ENCODE data around the gene GRAMD2B. TPM values are rescaled to one million over a fixed set of nuclear protein-coding genes. Genes with fewer than 3 reads are reported as not detected.

Gene GRAMD2B
- total and polyA plus RNA-seq, 9 donors, result 19.2 to 99.0 (median 32.2) TPM

- Histone ChIP-seq H3K9me3 (no peaks in the 10 kb centered on the region), H3K4me3 (no peak overlapping the region), H3K36me3 (no peaks in the 10 kb centered on the region), H3K4me1 (ENCODE audit: insufficient read depth) (peaks cover 12% of the 10 kb centered on the region), H3K27ac (no peak overlapping the region), H3K27me3 (no peaks in the 10 kb centered on the region)
- TF ChIP-seq POLR2A (IDR thresholded peaks at IDR 0.05) (no peak), EP300 (IDR thresholded peaks at IDR 0.05) (no peak)
- TF ChIP-seq, protein P1, sequence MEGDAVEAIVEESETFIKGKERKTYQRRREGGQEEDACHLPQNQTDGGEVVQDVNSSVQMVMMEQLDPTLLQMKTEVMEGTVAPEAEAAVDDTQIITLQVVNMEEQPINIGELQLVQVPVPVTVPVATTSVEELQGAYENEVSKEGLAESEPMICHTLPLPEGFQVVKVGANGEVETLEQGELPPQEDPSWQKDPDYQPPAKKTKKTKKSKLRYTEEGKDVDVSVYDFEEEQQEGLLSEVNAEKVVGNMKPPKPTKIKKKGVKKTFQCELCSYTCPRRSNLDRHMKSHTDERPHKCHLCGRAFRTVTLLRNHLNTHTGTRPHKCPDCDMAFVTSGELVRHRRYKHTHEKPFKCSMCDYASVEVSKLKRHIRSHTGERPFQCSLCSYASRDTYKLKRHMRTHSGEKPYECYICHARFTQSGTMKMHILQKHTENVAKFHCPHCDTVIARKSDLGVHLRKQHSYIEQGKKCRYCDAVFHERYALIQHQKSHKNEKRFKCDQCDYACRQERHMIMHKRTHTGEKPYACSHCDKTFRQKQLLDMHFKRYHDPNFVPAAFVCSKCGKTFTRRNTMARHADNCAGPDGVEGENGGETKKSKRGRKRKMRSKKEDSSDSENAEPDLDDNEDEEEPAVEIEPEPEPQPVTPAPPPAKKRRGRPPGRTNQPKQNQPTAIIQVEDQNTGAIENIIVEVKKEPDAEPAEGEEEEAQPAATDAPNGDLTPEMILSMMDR (IDR thresholded peaks at IDR 0.05), result no peak
- DNase-seq, result no peak
- 87 to 94% (median 90%) methylated on average over 4 of the region's 4 CpGs for WGBS, 3 donors
- intact Hi-C loops (cut with DNase I), result no loop called here
Measured at GRCh38 chr5:126506079-126506478, 82.9 kb downstream of the GRAMD2B start.

GRCh38 chr5:126508251-126508961 lies 85.2 kb downstream of the GRAMD2B start:
- no peaks in the 10 kb centered on the region for H3K9me3 ChIP-seq
- no peak for TF ChIP-seq EP300 (IDR thresholded peaks at IDR 0.05)
- TF ChIP-seq, protein P1 (IDR thresholded peaks at IDR 0.05), result no peak
- TF ChIP-seq POLR2A (IDR thresholded peaks at IDR 0.05), result no peak
- no peaks in the 10 kb centered on the region for H3K36me3 ChIP-seq
- H3K27ac ChIP-seq, result peak overlapping the region in 1 of 2 donors; percentile 34
- no peaks in the 10 kb centered on the region for H3K27me3 ChIP-seq
- no peak overlapping the region for H3K4me3 ChIP-seq
- H3K4me1 ChIP-seq (ENCODE audit: insufficient read depth), result peaks cover 21% of the 10 kb centered on the region
- peak in 1 of 5 donors; percentile 13 for DNase-seq
- WGBS, 3 donors, result 84 to 91% (median 85%) methylated on average over 13 of the region's 13 CpGs
- intact Hi-C loops (cut with DNase I), result no loop called here

DNA sequence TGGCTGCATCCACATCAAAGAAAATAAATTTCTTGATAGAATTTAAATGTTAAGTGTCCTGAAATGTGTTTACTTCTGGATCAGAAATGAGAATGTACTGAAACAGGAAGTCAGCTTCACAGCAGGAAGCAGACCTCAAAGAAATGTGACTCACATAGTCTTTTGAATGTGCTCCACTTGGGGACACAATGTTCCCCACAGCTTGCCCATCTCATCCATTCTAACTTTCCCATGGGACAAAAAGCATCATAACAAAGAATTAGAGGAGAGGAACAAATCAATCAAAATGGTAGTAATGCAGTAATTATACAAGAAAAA lies 85.7 kb downstream of the GRAMD2B start:
- peak in 1 of 5 donors; percentile 68 for DNase-seq
- Histone ChIP-seq H3K4me1 (ENCODE audit: insufficient read depth) (peaks cover 23% of the 10 kb centered on the region), H3K27me3 (no peaks in the 10 kb centered on the region), H3K27ac (peak overlapping the region in 1 of 2 donors; percentile 34), H3K9me3 (no peaks in the 10 kb centered on the region), H3K36me3 (no peaks in the 10 kb centered on the region), H3K4me3 (no peak overlapping the region)
- TF ChIP-seq EP300 (IDR thresholded peaks at IDR 0.05) (peak; percentile 97), POLR2A (IDR thresholded peaks at IDR 0.05) (no peak)
- intact Hi-C loops (cut with DNase I), result no loop called here

- WGBS, 3 donors, result 14 to 24% (median 23%) methylated on average over 5 of the region's 5 CpGs
- intact Hi-C loops (cut with DNase I), result no loop called here
- DNase-seq, result peak in 1 of 5 donors; percentile 39
Measured at GRCh38 chr5:126509339-126509738, 86.1 kb downstream of the GRAMD2B start.

DNA sequence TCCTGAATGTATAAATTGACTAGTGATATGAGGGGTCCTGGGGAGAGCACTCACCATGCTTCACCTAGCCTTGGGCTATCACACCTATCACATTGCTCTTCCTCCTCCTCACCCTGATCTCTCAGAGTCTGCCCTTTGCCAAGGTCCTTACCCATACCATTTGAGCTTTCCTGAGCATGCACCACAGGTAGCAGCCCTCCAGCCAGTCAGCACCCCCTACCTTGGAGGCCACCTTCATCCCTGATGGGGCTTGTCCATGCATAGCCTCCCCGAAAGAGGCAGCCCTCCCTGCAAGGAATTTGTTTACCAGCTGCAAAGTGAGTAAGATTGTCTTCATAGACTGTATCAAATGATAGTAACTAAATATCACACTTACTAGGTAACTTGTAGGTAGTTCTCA lies 88.8 kb downstream of the GRAMD2B start:
- peak in 1 of 5 donors; percentile 21 for DNase-seq
- TF ChIP-seq EP300 (IDR thresholded peaks at IDR 0.05) (no peak), POLR2A (IDR thresholded peaks at IDR 0.05) (no peak)
- TF ChIP-seq, protein P1 (IDR thresholded peaks at IDR 0.05), result no peak
- intact Hi-C loops (cut with DNase I), result no loop called here
- Histone ChIP-seq H3K9me3 (no peaks in the 10 kb centered on the region), H3K27ac (peak overlapping the region; percentile 39 to 94), H3K4me3 (no peak overlapping the region), H3K36me3 (no peaks in the 10 kb centered on the region), H3K27me3 (no peaks in the 10 kb centered on the region), H3K4me1 (ENCODE audit: insufficient read depth) (peaks cover 31% of the 10 kb centered on the region)
- 92 to 95% (median 92%) methylated on average over 1 of the region's 1 CpG for WGBS, 3 donors

More at GRCh38 chr5:126509339-126509738, 86.1 kb downstream of the GRAMD2B start:
- H3K36me3 ChIP-seq, result no peaks in the 10 kb centered on the region
- TF ChIP-seq, protein P1 (IDR thresholded peaks at IDR 0.05), result no peak
- peak; percentile 84 for TF ChIP-seq EP300 (IDR thresholded peaks at IDR 0.05)
- TF ChIP-seq POLR2A (IDR thresholded peaks at IDR 0.05), result no peak
- no peaks in the 10 kb centered on the region for H3K9me3 ChIP-seq
- H3K27me3 ChIP-seq, result no peaks in the 10 kb centered on the region
- no peak overlapping the region for H3K4me3 ChIP-seq
- peaks cover 23% of the 10 kb centered on the region for H3K4me1 ChIP-seq (ENCODE audit: insufficient read depth)
- peak overlapping the region in 1 of 2 donors; percentile 37 for H3K27ac ChIP-seq
